GM12878 (cell line): ENCODE results near the gene SOX18. TPM values are rescaled to one million over a fixed set of nuclear protein-coding genes. Genes with fewer than 3 reads are reported as not detected.

ENCODE experiments used
- ATAC-seq: fragments of 200-7000 bp; cut with Tn5 transposase; 3 replicates; pipeline ENCODE4 v1.9.1; 2020; ENCODE audit warnings: mild to moderate bottlenecking, moderate library complexity
- BruUV-seq: library from RNA; stranded (reverse); fragments of 400-500 nt; replicated peaks from 2 replicates; lab custom pipeline; 2021; lab: Mats Ljungman, UMichigan
- CTCF ChIA-PET: fragments of 300-600 bp; sonication (Branson Sonifier 250); formaldehyde crosslinking; extraction: SDS; loops from one replicate; lab custom pipeline; 2021; ENCODE audit warnings: inconsistent platforms; lab: Yijun Ruan, JAX
- POLR2A ChIA-PET: fragments of 350-600 bp; formaldehyde crosslinking; extraction: SDS; loops from one replicate; lab custom pipeline; 2021; ENCODE audit warnings: inconsistent platforms; lab: Charles Lee
- RAD21 ChIA-PET: fragments of 300-600 bp; sonication (Branson Sonifier 250); formaldehyde crosslinking; loops from one replicate; lab custom pipeline; 2023; ENCODE audit warnings: antibody characterized with exemption; ENCODE audit not compliant: unreplicated experiment; lab: Charles Lee
- SMC1A ChIA-PET: fragments of 300-600 bp; sonication (Branson Sonifier 250); formaldehyde crosslinking; loops from one replicate; lab custom pipeline; 2023; ENCODE audit not compliant: unreplicated experiment, uncharacterized antibody; lab: Charles Lee
- DNase-seq: peaks from one replicate; pipeline ENCODE4 v3.0.0-alpha.2; 2011; ENCODE audit warnings: low read depth, low spot score
- FAIRE-seq: peaks from 3 replicates; lab custom pipeline; 2011; peaks lifted over from hg19 to GRCh38; lab: Jason Lieb, UNC
- H2AFZ ChIP-seq: 2 replicates; pipeline ENCODE4 v1.6.0; 2011; ENCODE audit warnings: low read depth, low read length, control low read depth; ENCODE audit not compliant: control insufficient read depth
- H3K27ac ChIP-seq: 2 replicates; pipeline ENCODE4 v1.5.1; 2011; ENCODE audit warnings: control low read depth; ENCODE audit not compliant: control insufficient read depth, insufficient read depth
- H3K27me3 ChIP-seq, 2 experiments: replicated peaks in 1 of 2; 2 replicates each; pipeline versions ENCODE4 v1.6.0 to v1.6.1; 2011; ENCODE audit warnings: low read length in 1 of 2; ENCODE audit not compliant: control insufficient read depth in 2 of 2, insufficient read depth in 2 of 2
- H3K36me3 ChIP-seq, 2 experiments: 2 replicates each; pipeline ENCODE4 v1.5.1; 2011; ENCODE audit warnings: low read length in 1 of 2; ENCODE audit not compliant: control insufficient read depth in 2 of 2, insufficient read depth in 2 of 2
- H3K4me1 ChIP-seq: 2 replicates; pipeline ENCODE4 v1.6.1; 2011; ENCODE audit warnings: mild to moderate bottlenecking, low read length, moderate library complexity, mixed read lengths; ENCODE audit not compliant: control insufficient read depth, insufficient read depth
- H3K4me2 ChIP-seq: 2 replicates; pipeline ENCODE4 v1.6.0; 2011; ENCODE audit warnings: control low read depth; ENCODE audit not compliant: control insufficient read depth, insufficient read depth
- H3K4me3 ChIP-seq: fragments of 200-600 bp; sonication (generic); 2 replicates; pipeline ENCODE4 v1.5.1; 2016
- H3K79me2 ChIP-seq: 2 replicates; pipeline ENCODE4 v1.6.0; 2011; ENCODE audit warnings: low read length; ENCODE audit not compliant: control insufficient read depth, insufficient read depth
- H3K9ac ChIP-seq: 2 replicates; pipeline ENCODE4 v1.8.0; 2011; ENCODE audit warnings: low read length, control low read depth, mixed read lengths; ENCODE audit not compliant: control insufficient read depth, insufficient read depth
- H3K9me3 ChIP-seq: replicated peaks from 3 replicates; pipeline ENCODE4 v1.5.1; 2011; ENCODE audit warnings: mild to moderate bottlenecking, low read length; ENCODE audit not compliant: control insufficient read depth, insufficient read depth
- H4K20me1 ChIP-seq: 2 replicates; pipeline ENCODE4 v1.6.0; 2011; ENCODE audit not compliant: control insufficient read depth, insufficient read depth
- CHD2 ChIP-seq: IDR thresholded peaks from 2 replicates; pipeline ENCODE4 v1.6.1; 2011; ENCODE audit warnings: low read depth, low read length, improper control_type of control experiment, borderline replicate concordance
- EGR1 ChIP-seq, 2 experiments: IDR thresholded peaks; 1 replicate in 1 of 2; 2 replicates in 1 of 2; pipeline ENCODE4 v1.6.1; 2011 to 2012; ENCODE audit warnings: low read depth in 2 of 2, low read length in 2 of 2, borderline replicate concordance in 1 of 2, mild to moderate bottlenecking in 1 of 2, moderate library complexity in 1 of 2
- GATAD2B ChIP-seq: fragments of 450-650 bp; conservative IDR thresholded peaks from 2 replicates; pipeline ENCODE4 v1.6.1; 2017; ENCODE audit warnings: low read depth, mild to moderate bottlenecking, moderate library complexity
- HDGF ChIP-seq: fragments of 450-650 bp; IDR thresholded peaks from 2 replicates; pipeline ENCODE4 v1.6.1; 2016; ENCODE audit warnings: antibody characterized with exemption
- NBN ChIP-seq: fragments of 450-650 bp; IDR thresholded peaks from 2 replicates; pipeline ENCODE4 v1.6.1; 2016
- POLR2A ChIP-seq: IDR thresholded peaks from 2 replicates; pipeline ENCODE4 v1.6.1; 2011; ENCODE audit warnings: low read depth, mild to moderate bottlenecking, low read length
- POLR2AphosphoS2 ChIP-seq: IDR thresholded peaks from 2 replicates; pipeline ENCODE4 v1.6.1; 2011; ENCODE audit warnings: low read depth, mild to moderate bottlenecking, low read length, improper control_type of control experiment, moderate library complexity
- POLR2AphosphoS5 ChIP-seq: IDR thresholded peaks from 2 replicates; pipeline ENCODE4 v1.6.1; 2011; ENCODE audit warnings: mild to moderate bottlenecking, low read length, inconsistent platforms
- WGBS: methylation state at CpG from one replicate; pipeline ENCODE4 v1.1.6; 2016; ENCODE audit warnings: low lambda C conversion rate; ENCODE audit not compliant: insufficient replicate concordance, insufficient coverage; ENCODE audit errors: missing lambda C conversion rate; 5-methylcytosine and 5-hydroxymethylcytosine counted together
- in situ Hi-C: fragments of 300-500 bp; cut with MboI; formaldehyde crosslinking; loops from 9 replicates; pipeline ENCODE4 v1.14.3; 2018; ENCODE audit warnings: mixed read lengths
- intact Hi-C: fragments of 100-400 bp; cut with micrococcal nuclease; formaldehyde crosslinking; loops from one replicate; pipeline ENCODE4 v1.14.2; 2022; ENCODE audit not compliant: unreplicated experiment
- polyA plus RNA-seq, 11 experiments: library from polyadenylated mRNA; depleted of rRNA in 4 of 11; unstranded in 6 of 11; stranded (reverse) in 5 of 11; fragments of >200 nt; fragmentation: Nextera tagmentation in 4 of 11; fragmentation: Illumina TruSeq in 1 of 11; extraction: Ambion mirVana in 4 of 11; extraction: Trizol in 1 of 11; gene quantifications; 1 replicate in 1 of 11; 2 replicates in 10 of 11; pipeline versions ENCODE4 v1.2.1 to v1.2.3, GENCODE V29; 2011 to 2016; ENCODE audit warnings: inconsistent platforms in 2 of 11, missing spikeins in 2 of 11, low read depth in 1 of 11
- total RNA-seq, 4 experiments: library from RNA; depleted of rRNA in 3 of 4; stranded (reverse); fragments of >200 nt in 3 of 4; fragmentation: Illumina TruSeq in 1 of 4; extraction: Trizol in 1 of 4; gene quantifications; 2 replicates each; pipeline versions ENCODE4 v1.2.1 to v1.2.3, GENCODE V29; 2013 to 2021
- TF ChIP-seq, protein P1 (sequence below): fragments of 450-650 bp; IDR thresholded peaks from 2 replicates; pipeline ENCODE4 v1.6.1; 2017; ENCODE audit warnings: low read depth, mild to moderate bottlenecking, moderate library complexity

Gene SOX18
- total and polyA plus RNA-seq, 10 of the 15 experiments (the other 5 are each of a cell fraction or from before 2014, with no cell fraction given): 0.05 to 5.6 (median 0.28) TPM; not detected in 3

DNA sequence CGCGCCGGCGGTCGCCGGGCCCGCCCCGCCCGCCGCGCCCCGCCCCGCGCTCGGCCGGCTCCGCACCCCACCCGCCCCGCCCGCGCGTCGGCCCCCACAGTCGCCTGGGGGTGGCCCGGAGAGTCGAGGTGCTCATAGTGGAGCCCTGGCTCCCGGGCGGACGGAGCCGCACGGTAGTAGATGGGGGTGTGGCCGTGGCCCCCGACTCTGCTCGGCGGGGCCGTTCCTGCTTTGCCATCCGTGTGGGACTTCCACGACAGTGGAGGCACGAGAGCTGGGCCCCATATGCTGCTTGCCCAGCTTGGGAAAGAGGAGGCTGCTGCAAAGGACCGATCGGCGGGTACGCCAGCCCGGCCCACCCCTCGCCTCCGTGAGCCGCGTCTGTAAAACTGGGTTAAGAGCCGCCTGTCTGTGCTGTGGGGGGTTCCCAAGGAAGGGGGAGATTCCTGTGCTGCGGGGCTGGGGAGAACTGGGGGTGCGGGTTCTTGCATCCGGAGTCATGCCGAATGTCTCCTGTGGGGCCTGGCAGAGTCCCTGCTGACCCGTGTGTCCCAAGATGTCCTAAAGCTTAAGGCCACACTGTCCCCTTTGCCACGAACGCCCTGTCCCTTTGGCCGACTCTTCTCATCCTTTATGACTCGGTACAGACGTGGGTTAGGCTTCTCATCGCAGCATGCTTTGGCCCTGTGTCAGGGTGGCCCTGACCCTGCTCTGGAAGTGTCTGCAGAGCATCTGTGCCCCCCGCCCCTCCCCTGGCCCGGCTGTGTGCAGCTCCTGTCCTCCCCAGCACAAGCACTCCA lies 30.8 kb upstream of the SOX18 start, which contains the start of gene OPRL1:
Gene OPRL1, plus strand, starts transcription at position 70 of the 800 bp plus-strand sequence. CDS start 12,639 bp downstream, outside the sequence.
- BruUV-seq: no TSS peak
- 3% methylated on average over 36 of the region's 62 CpGs for WGBS
- H3K27me3 ChIP-seq: peaks cover 2 to 7% of the 10 kb centered on the region in 2 experiments; a peak in 2 of 4 replicates
- peak within 1 kb of the TSS; percentile 54 for H2AFZ ChIP-seq
- H3K4me3 ChIP-seq: peak within 1 kb of the TSS; percentile 83
- FAIRE-seq (no peak), DNase-seq (no peak), ATAC-seq (peak; percentile 6)
- ChIA-PET CTCF (interaction anchor here (1.2 to 3.9 kb wide), 6 partner anchors 14 to 205 kb away, joined by 3 to 22 read pairs (median 8); no protein-coding TSS in a partner anchor), SMC1A (interaction anchor here (1.0 to 2.3 kb wide), 4 partner anchors 21 to 41 kb away, joined by 3 to 11 read pairs (median 5); no protein-coding TSS in a partner anchor), POLR2A (interaction anchor here (0.7 to 3.5 kb wide), 6 partner anchors 14 to 457 kb away, joined by 3 to 14 read pairs (median 4); partner anchors contain the start of genes PRPF6 and SAMD10)
- H3K4me1 ChIP-seq: peaks cover 26% of the 10 kb centered on the region
- peaks cover 30% of the 10 kb centered on the region for H3K79me2 ChIP-seq
- TF ChIP-seq HDGF: peak; percentile 23; the same call in 1 of the 2 replicates
- TF ChIP-seq, protein P1, sequence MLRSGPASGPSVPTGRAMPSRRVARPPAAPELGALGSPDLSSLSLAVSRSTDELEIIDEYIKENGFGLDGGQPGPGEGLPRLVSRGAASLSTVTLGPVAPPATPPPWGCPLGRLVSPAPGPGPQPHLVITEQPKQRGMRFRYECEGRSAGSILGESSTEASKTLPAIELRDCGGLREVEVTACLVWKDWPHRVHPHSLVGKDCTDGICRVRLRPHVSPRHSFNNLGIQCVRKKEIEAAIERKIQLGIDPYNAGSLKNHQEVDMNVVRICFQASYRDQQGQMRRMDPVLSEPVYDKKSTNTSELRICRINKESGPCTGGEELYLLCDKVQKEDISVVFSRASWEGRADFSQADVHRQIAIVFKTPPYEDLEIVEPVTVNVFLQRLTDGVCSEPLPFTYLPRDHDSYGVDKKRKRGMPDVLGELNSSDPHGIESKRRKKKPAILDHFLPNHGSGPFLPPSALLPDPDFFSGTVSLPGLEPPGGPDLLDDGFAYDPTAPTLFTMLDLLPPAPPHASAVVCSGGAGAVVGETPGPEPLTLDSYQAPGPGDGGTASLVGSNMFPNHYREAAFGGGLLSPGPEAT: peak; percentile 45; the same call in 1 of the 2 replicates
- peak; percentile 14; the same call in 1 of the 2 replicates for TF ChIP-seq GATAD2B
- peak in 1 of 2 experiments; percentile 35; a peak in 1 of 3 replicates for TF ChIP-seq EGR1 (IDR thresholded peaks at IDR 0.05; ENCODE audit: borderline replicate concordance in 1 of 2, low read depth in 2 of 2, low read length in 2 of 2)
- 0 out of 2 replicates have a peak, but pooled peaks have one; percentile 27 for TF ChIP-seq NBN
- peak; percentile 26; the same call in 1 of the 2 replicates for TF ChIP-seq POLR2A
- TF ChIP-seq POLR2AphosphoS2: no peak
- no peak for TF ChIP-seq CHD2
- 0 out of 2 replicates have a peak, but pooled peaks have one; percentile 41 for TF ChIP-seq POLR2AphosphoS5
- TF ChIP-seq, all 136 proteins: peak for 7
- Histone ChIP-seq H3K9ac (peak within 1 kb of the TSS; percentile 91), H4K20me1 (no peaks in the 10 kb centered on the region), H3K4me2 (peak within 1 kb of the TSS; percentile 97), H3K9me3 (no peaks in the 10 kb centered on the region), H3K27ac (peak within 1 kb of the TSS; percentile 85), H3K36me3 (peaks cover 0 to under 1% of the 10 kb centered on the region in 2 experiments; a peak in 2 of 4 replicates)
- RAD21 ChIA-PET: interaction anchor here (0.8 to 6.7 kb wide), 10 partner anchors 14 to 103 kb away, joined by 3 to 67 read pairs (median 6); partner anchors contain the start of gene TCEA2
- intact Hi-C loops (no loop called here), in situ Hi-C loops (no loop called here)
